HL-60 (cell line): Measurements from ENCODE around the gene PPP1R3C.

Experiments
- DNase-seq, 2 experiments: peaks; one replicate each; pipeline ENCODE4 v3.0.0-alpha.2; 2010 to 2020; ENCODE audit warnings: low read depth in 1 of 2, low spot score in 1 of 2
- H3K27ac ChIP-seq: fragments of 250-450 bp; sonication (Bioruptor Pico); replicated peaks from 2 replicates; pipeline ENCODE4 v1.5.1; 2020; ENCODE audit warnings: mild to moderate bottlenecking, moderate library complexity
- H3K27me3 ChIP-seq: fragments of 250-450 bp; sonication (Bioruptor Pico); 2 replicates; pipeline ENCODE4 v1.5.1; 2021; ENCODE audit warnings: mild to moderate bottlenecking, moderate library complexity; ENCODE audit not compliant: insufficient read depth, poor library complexity, severe bottlenecking
- H3K4me3 ChIP-seq: replicated peaks from 2 replicates; pipeline ENCODE4 v1.5.1; 2011; ENCODE audit warnings: mild to moderate bottlenecking, control low read depth, low read length; ENCODE audit not compliant: insufficient read depth
- GABPA ChIP-seq: IDR thresholded peaks from 2 replicates; pipeline ENCODE4 v1.6.1; 2012; ENCODE audit warnings: low read depth
- POLR2AphosphoS5 ChIP-seq: IDR thresholded peaks from 2 replicates; pipeline ENCODE4 v1.6.1; 2012; ENCODE audit warnings: low read depth
- SPI1 ChIP-seq: IDR thresholded peaks from 2 replicates; pipeline ENCODE4 v1.6.1; 2012; ENCODE audit warnings: low read depth, mild to moderate bottlenecking, borderline replicate concordance
- TF ChIP-seq, protein P1 (sequence below): IDR thresholded peaks from one replicate; pipeline ENCODE4 v1.5.1; 2011; ENCODE audit warnings: low read length, control low read depth, inconsistent platforms; ENCODE audit not compliant: insufficient read depth
- TF ChIP-seq, protein P2 (sequence below): IDR thresholded peaks from 2 replicates; pipeline ENCODE4 v1.6.1; 2012; ENCODE audit warnings: low read depth; ENCODE audit not compliant: insufficient replicate concordance

The PPP1R3C gene

DNA sequence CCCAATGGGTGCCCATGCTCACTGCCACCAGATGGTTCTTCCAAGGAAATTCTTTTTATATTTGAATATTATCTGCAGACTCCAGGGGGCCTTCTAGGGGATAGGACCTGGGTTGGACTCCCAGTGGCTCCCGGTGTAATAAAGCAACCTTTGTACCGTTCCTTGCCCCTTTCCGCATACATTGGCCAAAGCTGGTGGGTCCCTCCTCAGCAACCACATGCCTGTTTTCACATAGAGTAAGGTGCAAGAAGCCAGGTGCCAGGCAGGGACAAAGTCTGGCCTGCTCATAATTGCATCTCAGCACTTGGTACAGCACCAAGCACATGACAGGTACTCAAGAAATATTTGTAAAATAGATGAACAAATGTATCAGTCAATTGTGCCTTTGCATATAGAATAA, 46.4 kb upstream of the PPP1R3C start:
- Histone ChIP-seq H3K4me3 (no peak overlapping the region), H3K27me3 (no peaks in the 10 kb centered on the region), H3K27ac (no peak overlapping the region)
- TF ChIP-seq, protein P1, sequence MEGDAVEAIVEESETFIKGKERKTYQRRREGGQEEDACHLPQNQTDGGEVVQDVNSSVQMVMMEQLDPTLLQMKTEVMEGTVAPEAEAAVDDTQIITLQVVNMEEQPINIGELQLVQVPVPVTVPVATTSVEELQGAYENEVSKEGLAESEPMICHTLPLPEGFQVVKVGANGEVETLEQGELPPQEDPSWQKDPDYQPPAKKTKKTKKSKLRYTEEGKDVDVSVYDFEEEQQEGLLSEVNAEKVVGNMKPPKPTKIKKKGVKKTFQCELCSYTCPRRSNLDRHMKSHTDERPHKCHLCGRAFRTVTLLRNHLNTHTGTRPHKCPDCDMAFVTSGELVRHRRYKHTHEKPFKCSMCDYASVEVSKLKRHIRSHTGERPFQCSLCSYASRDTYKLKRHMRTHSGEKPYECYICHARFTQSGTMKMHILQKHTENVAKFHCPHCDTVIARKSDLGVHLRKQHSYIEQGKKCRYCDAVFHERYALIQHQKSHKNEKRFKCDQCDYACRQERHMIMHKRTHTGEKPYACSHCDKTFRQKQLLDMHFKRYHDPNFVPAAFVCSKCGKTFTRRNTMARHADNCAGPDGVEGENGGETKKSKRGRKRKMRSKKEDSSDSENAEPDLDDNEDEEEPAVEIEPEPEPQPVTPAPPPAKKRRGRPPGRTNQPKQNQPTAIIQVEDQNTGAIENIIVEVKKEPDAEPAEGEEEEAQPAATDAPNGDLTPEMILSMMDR: no peak
- TF ChIP-seq GABPA: no peak
- TF ChIP-seq, protein P2, sequence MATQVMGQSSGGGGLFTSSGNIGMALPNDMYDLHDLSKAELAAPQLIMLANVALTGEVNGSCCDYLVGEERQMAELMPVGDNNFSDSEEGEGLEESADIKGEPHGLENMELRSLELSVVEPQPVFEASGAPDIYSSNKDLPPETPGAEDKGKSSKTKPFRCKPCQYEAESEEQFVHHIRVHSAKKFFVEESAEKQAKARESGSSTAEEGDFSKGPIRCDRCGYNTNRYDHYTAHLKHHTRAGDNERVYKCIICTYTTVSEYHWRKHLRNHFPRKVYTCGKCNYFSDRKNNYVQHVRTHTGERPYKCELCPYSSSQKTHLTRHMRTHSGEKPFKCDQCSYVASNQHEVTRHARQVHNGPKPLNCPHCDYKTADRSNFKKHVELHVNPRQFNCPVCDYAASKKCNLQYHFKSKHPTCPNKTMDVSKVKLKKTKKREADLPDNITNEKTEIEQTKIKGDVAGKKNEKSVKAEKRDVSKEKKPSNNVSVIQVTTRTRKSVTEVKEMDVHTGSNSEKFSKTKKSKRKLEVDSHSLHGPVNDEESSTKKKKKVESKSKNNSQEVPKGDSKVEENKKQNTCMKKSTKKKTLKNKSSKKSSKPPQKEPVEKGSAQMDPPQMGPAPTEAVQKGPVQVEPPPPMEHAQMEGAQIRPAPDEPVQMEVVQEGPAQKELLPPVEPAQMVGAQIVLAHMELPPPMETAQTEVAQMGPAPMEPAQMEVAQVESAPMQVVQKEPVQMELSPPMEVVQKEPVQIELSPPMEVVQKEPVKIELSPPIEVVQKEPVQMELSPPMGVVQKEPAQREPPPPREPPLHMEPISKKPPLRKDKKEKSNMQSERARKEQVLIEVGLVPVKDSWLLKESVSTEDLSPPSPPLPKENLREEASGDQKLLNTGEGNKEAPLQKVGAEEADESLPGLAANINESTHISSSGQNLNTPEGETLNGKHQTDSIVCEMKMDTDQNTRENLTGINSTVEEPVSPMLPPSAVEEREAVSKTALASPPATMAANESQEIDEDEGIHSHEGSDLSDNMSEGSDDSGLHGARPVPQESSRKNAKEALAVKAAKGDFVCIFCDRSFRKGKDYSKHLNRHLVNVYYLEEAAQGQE: no peak
- TF ChIP-seq SPI1: no peak
- no peak for DNase-seq

DNA sequence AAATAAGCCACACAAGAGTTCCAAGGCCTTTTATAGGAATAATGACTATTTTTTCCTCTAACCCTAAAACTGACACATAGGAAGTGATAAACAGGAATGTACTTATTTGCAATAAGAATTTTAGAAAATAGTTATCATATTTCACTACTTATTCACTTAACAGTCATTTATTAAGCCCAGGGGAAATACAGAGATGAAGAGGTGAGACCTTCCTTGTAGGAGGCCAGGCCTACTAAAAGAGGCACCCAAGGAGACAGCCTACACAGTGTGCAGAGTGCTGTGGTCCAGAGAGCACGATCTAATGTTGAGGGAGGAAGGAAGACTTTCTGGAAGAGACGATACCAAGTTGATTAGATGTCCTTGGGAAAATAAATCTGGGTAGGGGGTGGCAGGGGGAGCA, 45.0 kb upstream of the PPP1R3C start:
- DNase-seq: no peak
- no peak overlapping the region for H3K27ac ChIP-seq
- TF ChIP-seq, protein P1: no peak
- TF ChIP-seq SPI1: no peak
- TF ChIP-seq POLR2AphosphoS5: no peak
- TF ChIP-seq, protein P2: no peak
- no peak for TF ChIP-seq GABPA

DNA sequence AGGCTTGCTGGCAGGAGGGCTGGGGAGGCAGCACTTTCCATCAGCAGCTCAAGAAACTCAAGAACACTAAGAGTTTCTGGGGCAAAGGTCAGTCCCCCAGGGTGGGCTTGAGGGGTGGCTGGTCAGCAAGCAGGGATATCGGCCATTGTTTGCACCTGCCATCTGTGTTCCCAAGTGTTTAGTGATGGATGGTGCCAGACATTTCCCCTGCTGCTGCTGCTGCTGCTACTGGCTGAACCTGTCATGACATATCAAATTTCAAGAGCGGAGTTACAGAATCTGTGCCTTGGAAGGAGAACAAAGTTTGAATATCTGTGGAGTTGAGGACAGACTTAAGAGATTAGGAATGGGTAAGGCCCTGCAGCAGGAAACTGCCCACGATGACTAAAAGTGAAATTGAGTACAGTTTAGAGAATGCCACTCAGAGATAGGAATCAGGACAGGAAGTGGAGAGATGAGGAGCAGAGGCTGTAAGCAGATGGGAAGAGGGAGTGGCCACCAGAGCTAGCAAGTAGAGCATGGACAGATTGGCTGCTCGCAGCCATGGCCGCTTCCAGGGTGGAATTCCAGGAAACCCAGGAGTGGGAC, 39.2 kb upstream of the PPP1R3C start:
- TF ChIP-seq, protein P1: no peak
- TF ChIP-seq SPI1: no peak
- TF ChIP-seq, protein P2: no peak
- TF ChIP-seq POLR2AphosphoS5: no peak
- TF ChIP-seq GABPA: no peak
- DNase-seq: no peak
- H3K4me3 ChIP-seq: no peak overlapping the region
- H3K27ac ChIP-seq: no peak overlapping the region
- no peaks in the 10 kb centered on the region for H3K27me3 ChIP-seq

More for the DNA sequence above, 45.0 kb upstream of the PPP1R3C start:
- H3K4me3 ChIP-seq: no peak overlapping the region
- no peaks in the 10 kb centered on the region for H3K27me3 ChIP-seq
